Mammary epithelial cell (primary cell): ENCODE results near the gene C4orf50.

Experiments
- CTCF ChIP-seq, 2 donors: IDR thresholded peaks in 1 of 2; conservative IDR thresholded peaks in 1 of 2; 2 replicates each; pipeline ENCODE4 v1.5.1; 2011 to 2012; ENCODE audit warnings: inconsistent platforms in 2 of 2, low read length in 2 of 2, mild to moderate bottlenecking in 2 of 2, control low read depth in 1 of 2, low read depth in 1 of 2; ENCODE audit not compliant: insufficient read depth in 1 of 2; ENCODE audit errors: extremely low read depth in 1 of 2
- EZH2 ChIP-seq: IDR thresholded peaks from 2 replicates; pipeline ENCODE4 v1.6.1; 2012; ENCODE audit warnings: low read length, inconsistent platforms, borderline replicate concordance

GRCh38 chr4:6062133-6062532 lies 43.9 kb upstream of the C4orf50 start:
- TF ChIP-seq EZH2 (no peak), CTCF (conservative IDR thresholded peaks at IDR 0.05 in 1 of 2, IDR thresholded peaks at IDR 0.05 in 1 of 2; ENCODE audit: extremely low read depth in 1 of 2, insufficient read depth in 1 of 2, low read depth in 1 of 2, low read length in 2 of 2) (no peak)
